RWPE2 (cell line): Measurements from ENCODE around the gene TREH.

ENCODE experiments used
- ATAC-seq: fragments of 200-7000 bp; cut with Tn5 transposase; 3 replicates; pipeline ENCODE4 v1.9.1; 2021; ENCODE audit warnings: low read depth
- DNase-seq: peaks from one replicate; pipeline ENCODE4 v3.0.0-alpha.2; 2020; ENCODE audit warnings: low spot score
- H3K27ac ChIP-seq: fragments of 450-650 bp; 2 replicates; pipeline ENCODE4 v1.5.1; 2017; ENCODE audit warnings: mild to moderate bottlenecking; ENCODE audit not compliant: poor library complexity, severe bottlenecking
- H3K27me3 ChIP-seq: fragments of 250-450 bp; sonication (Bioruptor Pico); 2 replicates; pipeline ENCODE4 v1.5.1; 2021; ENCODE audit warnings: mild to moderate bottlenecking, moderate library complexity; ENCODE audit not compliant: insufficient read depth, poor library complexity, severe bottlenecking
- H3K36me3 ChIP-seq: fragments of 250-450 bp; sonication (Bioruptor Pico); 2 replicates; pipeline ENCODE4 v1.5.1; 2020; ENCODE audit warnings: low read depth, mild to moderate bottlenecking, moderate library complexity
- H3K4me1 ChIP-seq: fragments of 250-450 bp; sonication (Bioruptor Pico); 2 replicates; pipeline ENCODE4 v1.5.1; 2021; ENCODE audit warnings: mild to moderate bottlenecking, moderate library complexity; ENCODE audit not compliant: insufficient read depth, poor library complexity, severe bottlenecking
- H3K4me3 ChIP-seq: fragments of 250-450 bp; sonication (Bioruptor Pico); 2 replicates; pipeline ENCODE4 v1.5.1; 2021; ENCODE audit warnings: mild to moderate bottlenecking, moderate library complexity; ENCODE audit not compliant: severe bottlenecking
- H3K9me3 ChIP-seq: fragments of 250-450 bp; sonication (Bioruptor Pico); 2 replicates; pipeline ENCODE4 v1.5.1; 2021; ENCODE audit warnings: mild to moderate bottlenecking, moderate library complexity; ENCODE audit not compliant: severe bottlenecking
- TF ChIP-seq, protein P1 (sequence below): fragments of 450-650 bp; IDR thresholded peaks from one replicate; pipeline ENCODE4 v1.5.1; 2017; ENCODE audit warnings: mild to moderate bottlenecking, moderate library complexity; ENCODE audit not compliant: poor library complexity, severe bottlenecking

The TREH gene

GRCh38 chr11:118643995-118644345 is 35.5 kb downstream of the TREH start:
- TF ChIP-seq, protein P1, sequence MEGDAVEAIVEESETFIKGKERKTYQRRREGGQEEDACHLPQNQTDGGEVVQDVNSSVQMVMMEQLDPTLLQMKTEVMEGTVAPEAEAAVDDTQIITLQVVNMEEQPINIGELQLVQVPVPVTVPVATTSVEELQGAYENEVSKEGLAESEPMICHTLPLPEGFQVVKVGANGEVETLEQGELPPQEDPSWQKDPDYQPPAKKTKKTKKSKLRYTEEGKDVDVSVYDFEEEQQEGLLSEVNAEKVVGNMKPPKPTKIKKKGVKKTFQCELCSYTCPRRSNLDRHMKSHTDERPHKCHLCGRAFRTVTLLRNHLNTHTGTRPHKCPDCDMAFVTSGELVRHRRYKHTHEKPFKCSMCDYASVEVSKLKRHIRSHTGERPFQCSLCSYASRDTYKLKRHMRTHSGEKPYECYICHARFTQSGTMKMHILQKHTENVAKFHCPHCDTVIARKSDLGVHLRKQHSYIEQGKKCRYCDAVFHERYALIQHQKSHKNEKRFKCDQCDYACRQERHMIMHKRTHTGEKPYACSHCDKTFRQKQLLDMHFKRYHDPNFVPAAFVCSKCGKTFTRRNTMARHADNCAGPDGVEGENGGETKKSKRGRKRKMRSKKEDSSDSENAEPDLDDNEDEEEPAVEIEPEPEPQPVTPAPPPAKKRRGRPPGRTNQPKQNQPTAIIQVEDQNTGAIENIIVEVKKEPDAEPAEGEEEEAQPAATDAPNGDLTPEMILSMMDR: no peak
- no peak overlapping the region for H3K4me3 ChIP-seq
- DNase-seq (no peak), ATAC-seq (no peak)
- H3K9me3 ChIP-seq: no peaks in the 10 kb centered on the region
- H3K27ac ChIP-seq: no peak overlapping the region
- H3K27me3 ChIP-seq: no peaks in the 10 kb centered on the region
- H3K36me3 ChIP-seq: peaks cover 96% of the 10 kb centered on the region
- no peaks in the 10 kb centered on the region for H3K4me1 ChIP-seq

- H3K36me3 ChIP-seq: peaks cover 96% of the 10 kb centered on the region
- TF ChIP-seq, protein P1: no peak
Measured at GRCh38 chr11:118643142-118643994, 36.1 kb downstream of the TREH start.

GRCh38 chr11:118641397-118642019 is 37.9 kb downstream of the TREH start:
- H3K27ac ChIP-seq: peak overlapping the region; percentile 38
- no peaks in the 10 kb centered on the region for H3K27me3 ChIP-seq
- H3K36me3 ChIP-seq: peaks cover 97% of the 10 kb centered on the region
- ATAC-seq (peak; percentile 67), DNase-seq (peak; percentile 71)
- TF ChIP-seq, protein P1: no peak
- H3K9me3 ChIP-seq: no peaks in the 10 kb centered on the region
- H3K4me3 ChIP-seq: no peak overlapping the region
- H3K4me1 ChIP-seq: no peaks in the 10 kb centered on the region

More at GRCh38 chr11:118643142-118643994, 36.1 kb downstream of the TREH start:
- Histone ChIP-seq H3K4me1 (no peaks in the 10 kb centered on the region), H3K27me3 (no peaks in the 10 kb centered on the region), H3K9me3 (no peaks in the 10 kb centered on the region), H3K27ac (no peak overlapping the region), H3K4me3 (no peak overlapping the region)
- ATAC-seq (no peak), DNase-seq (no peak)

GRCh38 chr11:118640332-118641154 is 38.9 kb downstream of the TREH start:
- TF ChIP-seq, protein P1: peak; percentile 49
- no peak for DNase-seq
- H3K36me3 ChIP-seq: peaks cover 97% of the 10 kb centered on the region

More at GRCh38 chr11:118640332-118641154, 38.9 kb downstream of the TREH start:
- Histone ChIP-seq H3K4me3 (no peak overlapping the region), H3K27ac (peak overlapping the region; percentile 38), H3K4me1 (no peaks in the 10 kb centered on the region), H3K9me3 (no peaks in the 10 kb centered on the region), H3K27me3 (no peaks in the 10 kb centered on the region)
- ATAC-seq: peak; percentile 55
